ENCODE measurements around the gene PCK2. TPM values are rescaled to one million over a fixed set of nuclear protein-coding genes. Genes with fewer than 3 reads are reported as not detected.

Gene PCK2
- polyA plus RNA-seq, 2 of the 4 experiments (the other 2 are of a cell fraction) = 16.9 to 60.2 TPM

- Histone ChIP-seq H3K27ac (no peak overlapping the region), H3K4me3 (no peak overlapping the region), H3K9me3 (no peaks in the 10 kb centered on the region), H3K4me2 (no peak overlapping the region), H3K4me1 (no peaks in the 10 kb centered on the region)
- ChIA-PET POLR2A (no interaction called here), CTCF (interaction anchor here (1.0 to 15.8 kb wide), 4 partner anchors 29 to 134 kb away, joined by 3 to 405 read pairs (median 124); partner anchors contain the start of gene PCK2)
- WGBS (ENCODE audit: missing lambda C conversion rate) = 74% methylated on average over 8 of the region's 15 CpGs
- TF ChIP-seq RARB (CRISPR knock-in tag; IDR thresholded peaks at IDR 0.05) = no peak
- TF ChIP-seq RAD21 (conservative IDR thresholded peaks at IDR 0.05 in 1 of 2, IDR thresholded peaks at IDR 0.05 in 1 of 2) = no peak
- no peak for TF ChIP-seq ESRRA (IDR thresholded peaks at IDR 0.05; ENCODE audit: borderline replicate concordance, low read length)
- TF ChIP-seq FOSL2 (IDR thresholded peaks at IDR 0.05) = no peak
- TF ChIP-seq FOSL2 (CRISPR knock-in tag; IDR thresholded peaks at IDR 0.05) = no peak
- TF ChIP-seq HES2 (IDR thresholded peaks at IDR 0.05) = no peak
- no peak for TF ChIP-seq KDM5A (IDR thresholded peaks at IDR 0.05)
- no peak for TF ChIP-seq MAFK (IDR thresholded peaks at IDR 0.05; ENCODE audit: partially characterized antibody)
- no peak for TF ChIP-seq ZFP36 (IDR thresholded peaks at IDR 0.05; ENCODE audit: borderline replicate concordance, partially characterized antibody)
- DNase-seq (ENCODE audit: low read depth in 1 of 2, low spot score in 1 of 2) (no peak), FAIRE-seq (no peak), ATAC-seq (no peak)
Observed at GRCh38 chr14:24064856-24065255, 29.3 kb upstream of the PCK2 start.

- TF ChIP-seq CBX2 (IDR thresholded peaks at IDR 0.05; ENCODE audit: borderline replicate concordance, low read depth) (no peak), FOSL2 (IDR thresholded peaks at IDR 0.05) (no peak), FOSL2 (CRISPR knock-in tag; IDR thresholded peaks at IDR 0.05) (no peak)
- Histone ChIP-seq H3K4me2 (no peak overlapping the region), H3K4me1 (no peaks in the 10 kb centered on the region), H3K9me3 (no peaks in the 10 kb centered on the region), H3K4me3 (no peak overlapping the region), H3K27ac (no peak overlapping the region)
- ATAC-seq = no peak
- ChIA-PET POLR2A (no interaction called here), CTCF (interaction anchor here (1.0 to 15.8 kb wide), 4 partner anchors 28 to 135 kb away, joined by 3 to 405 read pairs (median 124); partner anchors contain the start of gene PCK2)
- no peak for FAIRE-seq
- DNase-seq (ENCODE audit: low read depth in 1 of 2, low spot score in 1 of 2) = no peak
- WGBS (ENCODE audit: missing lambda C conversion rate) = 26% methylated on average over 8 of the region's 8 CpGs
Observed at GRCh38 chr14:24065408-24065807, 28.7 kb upstream of the PCK2 start.

- Histone ChIP-seq H3K4me1 (no peaks in the 10 kb centered on the region), H3K4me2 (no peak overlapping the region), H3K9me3 (no peaks in the 10 kb centered on the region), H3K27ac (no peak overlapping the region), H3K4me3 (no peak overlapping the region)
- TF ChIP-seq HOXB5 (CRISPR knock-in tag; IDR thresholded peaks at IDR 0.05) (no peak), KDM1A (IDR thresholded peaks at IDR 0.05; ENCODE audit: low read depth) (no peak), HES2 (IDR thresholded peaks at IDR 0.05) (no peak), HOXB13 (CRISPR knock-in tag; IDR thresholded peaks at IDR 0.05; ENCODE audit: low read depth) (no peak), PBX3 (IDR thresholded peaks at IDR 0.05) (no peak), CBX2 (IDR thresholded peaks at IDR 0.05; ENCODE audit: borderline replicate concordance, low read depth) (no peak), MYC (IDR thresholded peaks at IDR 0.05; ENCODE audit: borderline replicate concordance, low read length) (no peak), BCL3 (IDR thresholded peaks at IDR 0.05) (no peak), HEYL (CRISPR knock-in tag; IDR thresholded peaks at IDR 0.05) (no peak), NPAS2 (CRISPR knock-in tag; IDR thresholded peaks at IDR 0.05; ENCODE audit: borderline replicate concordance) (no peak), RCOR1 (IDR thresholded peaks at IDR 0.05; ENCODE audit: low read depth, low read length) (no peak), NR3C1 (IDR thresholded peaks at IDR 0.05) (no peak), FOXS1 (CRISPR knock-in tag; IDR thresholded peaks at IDR 0.05) (no peak), ZFP36 (IDR thresholded peaks at IDR 0.05; ENCODE audit: borderline replicate concordance, partially characterized antibody) (no peak), MAFK (IDR thresholded peaks at IDR 0.05; ENCODE audit: partially characterized antibody) (no peak), HMGXB4 (CRISPR knock-in tag; IDR thresholded peaks at IDR 0.05; ENCODE audit: borderline replicate concordance) (no peak), GATA3 (IDR thresholded peaks at IDR 0.05; ENCODE audit: borderline replicate concordance) (no peak), JUNB (IDR thresholded peaks at IDR 0.05) (no peak)
- WGBS (ENCODE audit: missing lambda C conversion rate) = 68% methylated on average over 8 of the region's 8 CpGs
- no peak for FAIRE-seq
- ChIA-PET CTCF (interaction anchor here (1.0 to 15.8 kb wide), 5 partner anchors 8 to 365 kb away, joined by 3 to 405 read pairs (median 101); partner anchors contain the start of gene PCK2), POLR2A (no interaction called here)
- DNase-seq (ENCODE audit: low read depth in 1 of 2, low spot score in 1 of 2) = no peak
- ATAC-seq = no peak
Observed at GRCh38 chr14:24066496-24067132, 27.5 kb upstream of the PCK2 start.

All from A549 (cell line).